Chondrocyte (in vitro differentiated cells): ENCODE results near the gene TPH2. TPM values are rescaled to one million over a fixed set of nuclear protein-coding genes. Genes with fewer than 3 reads are reported as not detected.

Source experiments
- DNase-seq: peaks from one replicate; pipeline ENCODE4 v3.0.0; 2021; ENCODE audit warnings: mixed read lengths, low spot score
- H3K27ac Mint-ChIP-seq: one replicate; pipeline ENCODE4 v1.8.0; 2021; ENCODE audit warnings: mild to moderate bottlenecking, moderate library complexity, mixed read lengths; ENCODE audit not compliant: unreplicated experiment
- H3K27me3 Mint-ChIP-seq: 2 replicates; pipeline ENCODE4 v1.8.0; 2021; ENCODE audit warnings: low read depth, mixed read lengths
- H3K36me3 Mint-ChIP-seq: 2 replicates; pipeline ENCODE4 v1.8.0; 2021; ENCODE audit warnings: low read depth, mixed read lengths
- H3K4me1 Mint-ChIP-seq: 2 replicates; pipeline ENCODE4 v1.8.0; 2021; ENCODE audit warnings: low read depth, mild to moderate bottlenecking, mixed read lengths
- H3K4me3 Mint-ChIP-seq: one replicate; pipeline ENCODE4 v1.8.0; 2021; ENCODE audit warnings: mild to moderate bottlenecking, moderate library complexity, mixed read lengths; ENCODE audit not compliant: unreplicated experiment
- H3K9me3 Mint-ChIP-seq: 2 replicates; pipeline ENCODE4 v1.8.0; 2021; ENCODE audit warnings: low read depth, mixed read lengths
- CTCF ChIP-seq: fragments of 200-600 bp; sonication (generic); IDR thresholded peaks from 2 replicates; pipeline ENCODE4 v1.5.0; 2021; ENCODE audit warnings: antibody characterized with exemption, mild to moderate bottlenecking, moderate library complexity
- total RNA-seq: library from RNA; stranded (reverse); gene quantifications from 3 replicates; pipeline ENCODE4 v1.2.1, GENCODE V29; 2021

The TPH2 gene
- total RNA-seq, 1 donor from 2014 or later = not detected

- Mint-ChIP-seq H3K4me3 (no peak overlapping the region), H3K9me3 (no peaks in the 10 kb centered on the region), H3K27me3 (peaks cover 26% of the 10 kb centered on the region), H3K36me3 (no peaks in the 10 kb centered on the region), H3K4me1 (no peaks in the 10 kb centered on the region), H3K27ac (no peak overlapping the region)
- no peak for TF ChIP-seq CTCF
- DNase-seq = no peak
These were observed 92.4 kb downstream of the TPH2 start for GRCh38 chr12:72031066-72031465.

GRCh38 chr12:72033991-72034390, 95.3 kb downstream of the TPH2 start:
- TF ChIP-seq CTCF = no peak
- Mint-ChIP-seq H3K4me3 (no peak overlapping the region), H3K36me3 (no peaks in the 10 kb centered on the region), H3K9me3 (no peaks in the 10 kb centered on the region), H3K4me1 (no peaks in the 10 kb centered on the region), H3K27ac (no peak overlapping the region), H3K27me3 (peaks cover 31% of the 10 kb centered on the region)
- DNase-seq = no peak

GRCh38 chr12:72035625-72036024, 97.0 kb downstream of the TPH2 start:
- Mint-ChIP-seq H3K4me3 (no peak overlapping the region), H3K36me3 (no peaks in the 10 kb centered on the region), H3K9me3 (peaks cover 13% of the 10 kb centered on the region), H3K27ac (no peak overlapping the region), H3K27me3 (peaks cover 34% of the 10 kb centered on the region), H3K4me1 (no peaks in the 10 kb centered on the region)
- no peak for DNase-seq
- no peak for TF ChIP-seq CTCF

GRCh38 chr12:72036393-72036792, 97.7 kb downstream of the TPH2 start:
- no peak for TF ChIP-seq CTCF
- Mint-ChIP-seq H3K27ac (no peak overlapping the region), H3K4me3 (no peak overlapping the region), H3K36me3 (no peaks in the 10 kb centered on the region), H3K4me1 (no peaks in the 10 kb centered on the region), H3K27me3 (peaks cover 33% of the 10 kb centered on the region), H3K9me3 (peaks cover 13% of the 10 kb centered on the region)
- no peak for DNase-seq

GRCh38 chr12:72037006-72037795, 98.6 kb downstream of the TPH2 start:
- TF ChIP-seq CTCF = no peak
- DNase-seq = no peak

More at GRCh38 chr12:72037006-72037795, 98.6 kb downstream of the TPH2 start:
- no peak overlapping the region for H3K27ac Mint-ChIP-seq
- H3K4me3 Mint-ChIP-seq = no peak overlapping the region
- peaks cover 29% of the 10 kb centered on the region for H3K27me3 Mint-ChIP-seq
- H3K36me3 Mint-ChIP-seq = no peaks in the 10 kb centered on the region
- peaks cover 13% of the 10 kb centered on the region for H3K9me3 Mint-ChIP-seq
- no peaks in the 10 kb centered on the region for H3K4me1 Mint-ChIP-seq
